ENCODE measurements around the gene DDX60. TPM values are rescaled to one million over a fixed set of nuclear protein-coding genes. Genes with fewer than 3 reads are reported as not detected.
"Not testable (repeated sequence)": the region's sequence is repeated elsewhere in the genome, so short reads cannot be mapped to it uniquely, and the experiment has no call there.

The DDX60 gene
- total and polyA plus RNA-seq, 3 donors from 2014 or later, result 5.3 to 26.5 (median 22.2) TPM

- 31 to 39% methylated on average over 2 of the region's 2 CpGs for WGBS, 2 donors
- intact Hi-C loops (cut with DNase I; ENCODE audit: low total_unique reads), result no loop called here
- Histone ChIP-seq H3K4me1 (no peaks in the 10 kb centered on the region), H3K36me3 (ENCODE audit: low read depth, missing control alignments) (no peaks in the 10 kb centered on the region), H3K27ac (no peak overlapping the region), H3K9me3 (no peaks in the 10 kb centered on the region), H3K4me3 (no peak overlapping the region), H3K27me3 (no peaks in the 10 kb centered on the region)
- TF ChIP-seq CTCF (IDR thresholded peaks at IDR 0.05) (no peak), POLR2A (IDR thresholded peaks at IDR 0.05) (no peak)
- no peak for DNase-seq
Observed at GRCh38 chr4:168221301-168221700, 97.3 kb downstream of the DDX60 start.

- Histone ChIP-seq H3K4me3 (no peak overlapping the region), H3K27ac (no peak overlapping the region), H3K9me3 (no peaks in the 10 kb centered on the region), H3K36me3 (ENCODE audit: low read depth, missing control alignments) (no peaks in the 10 kb centered on the region), H3K4me1 (no peaks in the 10 kb centered on the region), H3K27me3 (no peaks in the 10 kb centered on the region)
- no peak for DNase-seq
- intact Hi-C loops (cut with DNase I; ENCODE audit: low total_unique reads), result no loop called here
- TF ChIP-seq POLR2A (IDR thresholded peaks at IDR 0.05), result no peak
- no peak for TF ChIP-seq CTCF (IDR thresholded peaks at IDR 0.05)
Observed at GRCh38 chr4:168220893-168221292, 97.7 kb downstream of the DDX60 start.

DNA sequence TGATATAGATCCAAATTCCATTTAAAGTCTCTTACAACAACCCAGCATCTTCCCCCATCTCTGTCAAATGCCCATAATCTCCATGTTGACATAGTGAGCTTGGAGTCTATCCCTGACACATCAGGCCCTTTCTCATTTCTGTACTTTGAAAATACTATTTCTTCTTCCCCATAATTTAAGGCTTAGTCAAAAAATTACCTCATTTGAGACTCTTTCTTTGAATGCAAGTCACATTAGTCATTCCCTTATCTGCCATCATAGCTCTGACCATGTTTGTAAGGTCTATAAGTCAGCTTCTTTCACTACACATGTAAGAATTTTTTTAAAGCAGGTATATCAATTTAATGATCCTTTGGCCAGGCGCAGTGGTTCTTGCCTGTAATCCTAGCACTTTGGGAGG is 99.9 kb downstream of the DDX60 start:
- Histone ChIP-seq H3K4me1 (no peaks in the 10 kb centered on the region), H3K9me3 (no peaks in the 10 kb centered on the region), H3K4me3 (no peak overlapping the region), H3K36me3 (ENCODE audit: low read depth, missing control alignments) (no peaks in the 10 kb centered on the region), H3K27ac (no peak overlapping the region), H3K27me3 (no peaks in the 10 kb centered on the region)
- DNase-seq, result no peak
- TF ChIP-seq POLR2A (IDR thresholded peaks at IDR 0.05) (no peak), CTCF (IDR thresholded peaks at IDR 0.05) (no peak)
- WGBS, 2 donors, result 100% methylated on average over 1 of the region's 1 CpG
- intact Hi-C loops (cut with DNase I; ENCODE audit: low total_unique reads), result no loop called here

DNA sequence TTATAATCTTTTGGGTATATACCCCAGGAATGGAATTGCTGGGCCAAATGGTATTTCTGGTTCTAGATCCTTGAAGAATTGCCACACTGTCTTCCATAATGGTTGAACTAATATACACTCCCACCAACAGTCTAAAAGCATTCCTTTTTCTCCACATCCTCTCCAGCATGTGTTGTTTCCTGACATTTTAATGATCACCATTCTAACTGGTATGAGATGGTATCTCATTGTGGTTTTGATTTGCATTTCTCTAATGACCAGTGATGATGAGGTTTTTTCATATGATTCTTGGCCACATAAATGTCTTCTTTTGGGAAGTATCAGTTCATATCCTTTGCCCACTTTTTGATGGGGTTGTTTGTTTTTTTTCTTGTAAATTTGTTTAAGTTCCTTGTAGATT is 105.0 kb downstream of the DDX60 start:
- H3K4me3 ChIP-seq; H3K27ac ChIP-seq; H3K36me3 ChIP-seq (ENCODE audit: low read depth, missing control alignments); H3K4me1 ChIP-seq; DNase-seq; intact Hi-C loops (cut with DNase I; ENCODE audit: low total_unique reads); H3K27me3 ChIP-seq; H3K9me3 ChIP-seq: not testable (repeated sequence)

GRCh38 chr4:168212656-168213055 is 105.9 kb downstream of the DDX60 start:
- no peaks in the 10 kb centered on the region for H3K4me1 ChIP-seq
- no peaks in the 10 kb centered on the region for H3K27me3 ChIP-seq
- H3K4me3 ChIP-seq, result no peak overlapping the region
- no peaks in the 10 kb centered on the region for H3K9me3 ChIP-seq
- intact Hi-C loops (cut with DNase I; ENCODE audit: low total_unique reads), result no loop called here
- TF ChIP-seq POLR2A (IDR thresholded peaks at IDR 0.05) (no peak), CTCF (IDR thresholded peaks at IDR 0.05) (no peak)
- no peak overlapping the region for H3K27ac ChIP-seq
- no peaks in the 10 kb centered on the region for H3K36me3 ChIP-seq (ENCODE audit: low read depth, missing control alignments)
- 86 to 88% methylated on average over 3 of the region's 3 CpGs for WGBS, 2 donors
- DNase-seq, result no peak
